ENCODE results near the gene RAMP2.
A peak's percentile ranks its signal among the peaks of the same experiment; 100 is the strongest.
"Not testable (repeated sequence)": the region's sequence is repeated elsewhere in the genome, so short reads cannot be mapped to it uniquely, and the experiment has no call there.

The RAMP2 gene

GRCh38 chr17:42754782-42755181, 6.2 kb upstream of the RAMP2 start:
- Mint-ChIP-seq H3K4me3 (no peak overlapping the region), H3K4me1 (peaks cover 5% of the 10 kb centered on the region), H3K27me3 (peaks cover 62% of the 10 kb centered on the region), H3K9me3 (no peaks in the 10 kb centered on the region), H3K27ac (no peak overlapping the region)
- ATAC-seq (no peak), DNase-seq (no peak)

GRCh38 chr17:42759982-42760651, 910 bp upstream of the RAMP2 start:
- H3K4me1 Mint-ChIP-seq = peaks cover 23% of the 10 kb centered on the region
- ATAC-seq (peak; percentile 33), DNase-seq (no peak)
- peak overlapping the region; percentile 34 to 48 for H3K4me3 Mint-ChIP-seq
- peak overlapping the region in 1 of 2 donors; percentile 22 for H3K27ac Mint-ChIP-seq
- peaks cover 82% of the 10 kb centered on the region for H3K27me3 Mint-ChIP-seq
- H3K9me3 Mint-ChIP-seq = no peaks in the 10 kb centered on the region

- Mint-ChIP-seq H3K9me3 (no peaks in the 10 kb centered on the region), H3K27me3 (peaks cover 78% of the 10 kb centered on the region), H3K4me1 (peaks cover 23% of the 10 kb centered on the region), H3K27ac (no peak overlapping the region), H3K4me3 (peak overlapping the region; percentile 27 to 67)
- DNase-seq = no peak
- no peak for ATAC-seq
These were observed 611 bp downstream of the RAMP2 start for GRCh38 chr17:42761638-42762037.

GRCh38 chr17:42766124-42766523, 5.1 kb downstream of the RAMP2 start:
- Mint-ChIP-seq H3K4me1 (peaks cover 9% of the 10 kb centered on the region), H3K27me3 (peaks cover 66% of the 10 kb centered on the region), H3K27ac (no peak overlapping the region), H3K9me3 (no peaks in the 10 kb centered on the region), H3K4me3 (no peak overlapping the region)
- DNase-seq (no peak), ATAC-seq (no peak)

- ATAC-seq = no peak
- no peak overlapping the region for H3K27ac Mint-ChIP-seq
- no peaks in the 10 kb centered on the region for H3K9me3 Mint-ChIP-seq
- H3K27me3 Mint-ChIP-seq = peaks cover 52% of the 10 kb centered on the region
- H3K4me3 Mint-ChIP-seq = no peak overlapping the region
- DNase-seq = no peak
- H3K4me1 Mint-ChIP-seq = peaks cover 9% of the 10 kb centered on the region
These were observed 6.5 kb downstream of the RAMP2 start for GRCh38 chr17:42767512-42767911.

GRCh38 chr17:42768006-42768405, 7.0 kb downstream of the RAMP2 start:
- not testable (repeated sequence) for H3K9me3 Mint-ChIP-seq, DNase-seq, H3K27ac Mint-ChIP-seq, H3K4me3 Mint-ChIP-seq, ATAC-seq
- Mint-ChIP-seq H3K27me3 (peaks cover 48% of the 10 kb centered on the region), H3K4me1 (peaks cover 11% of the 10 kb centered on the region)

GRCh38 chr17:42769964-42770363, 8.9 kb downstream of the RAMP2 start:
- H3K4me1 Mint-ChIP-seq = peaks cover 23% of the 10 kb centered on the region
- not testable (repeated sequence) for H3K4me3 Mint-ChIP-seq, DNase-seq, ATAC-seq, H3K9me3 Mint-ChIP-seq, H3K27ac Mint-ChIP-seq
- H3K27me3 Mint-ChIP-seq = peaks cover 32% of the 10 kb centered on the region

GRCh38 chr17:42772945-42773289, 11.9 kb downstream of the RAMP2 start:
- ATAC-seq (peak; percentile 8), DNase-seq (no peak)
- peak overlapping the region; percentile 97 to 98 for H3K27ac Mint-ChIP-seq
- peak overlapping the region; percentile 97 to 100 for H3K4me3 Mint-ChIP-seq
- no peaks in the 10 kb centered on the region for H3K9me3 Mint-ChIP-seq
- peaks cover 31% of the 10 kb centered on the region for H3K4me1 Mint-ChIP-seq
- peaks cover 11% of the 10 kb centered on the region for H3K27me3 Mint-ChIP-seq

- peaks cover 5% of the 10 kb centered on the region for H3K27me3 Mint-ChIP-seq
- ATAC-seq = peak; percentile 97
- H3K27ac Mint-ChIP-seq = peak within 1 kb of the TSS; percentile 97 to 98
- no peaks in the 10 kb centered on the region for H3K9me3 Mint-ChIP-seq
- H3K4me3 Mint-ChIP-seq = peak within 1 kb of the TSS; percentile 97 to 100
- H3K4me1 Mint-ChIP-seq = peaks cover 31% of the 10 kb centered on the region
- DNase-seq = peak; percentile 65 to 76
These were observed 12.4 kb downstream of the RAMP2 start, which contains the start of gene VPS25 for GRCh38 chr17:42773290-42774035. Gene VPS25, plus strand, starts transcription at chr17:42773449. Its CDS starts 27 bp downstream, at chr17:42773476.

- DNase-seq (no peak), ATAC-seq (no peak)
- Mint-ChIP-seq H3K4me1 (peaks cover 33% of the 10 kb centered on the region), H3K9me3 (no peaks in the 10 kb centered on the region), H3K27me3 (no peaks in the 10 kb centered on the region), H3K27ac (peak overlapping the region; percentile 97 to 98), H3K4me3 (peak overlapping the region; percentile 97 to 100)
These were observed 13.2 kb downstream of the RAMP2 start for GRCh38 chr17:42774066-42774745.

- Mint-ChIP-seq H3K4me1 (peaks cover 44% of the 10 kb centered on the region), H3K27me3 (peaks cover 12% of the 10 kb centered on the region), H3K9me3 (no peaks in the 10 kb centered on the region), H3K27ac (no peak overlapping the region), H3K4me3 (no peak overlapping the region)
- DNase-seq (no peak), ATAC-seq (no peak)
These were observed 14.6 kb downstream of the RAMP2 start for GRCh38 chr17:42775534-42776098.

- no peak overlapping the region for H3K27ac Mint-ChIP-seq
These were observed 17.5 kb downstream of the RAMP2 start for GRCh38 chr17:42778570-42778969.

GRCh38 chr17:42779304-42779935, 18.4 kb downstream of the RAMP2 start:
- peak overlapping the region in 1 of 2 donors; percentile 53 for H3K4me3 Mint-ChIP-seq

More at GRCh38 chr17:42778570-42778969, 17.5 kb downstream of the RAMP2 start:
- Mint-ChIP-seq H3K4me1 (peaks cover 46% of the 10 kb centered on the region), H3K4me3 (no peak overlapping the region), H3K9me3 (no peaks in the 10 kb centered on the region), H3K27me3 (peaks cover 41% of the 10 kb centered on the region)
- no peak for ATAC-seq
- no peak for DNase-seq

GRCh38 chr17:42779936-42780850, 19.2 kb downstream of the RAMP2 start, which contains the start of gene WNK4:
Gene WNK4, plus strand, starts transcription at chr17:42780610. Its CDS starts 89 bp downstream, at chr17:42780699.
- ATAC-seq (peak; percentile 49), DNase-seq (no peak)
- Mint-ChIP-seq H3K9me3 (no peaks in the 10 kb centered on the region), H3K4me3 (peak within 1 kb of the TSS in 1 of 2 donors; percentile 53), H3K4me1 (peaks cover 48% of the 10 kb centered on the region), H3K27ac (no peak within 1 kb of the TSS), H3K27me3 (peaks cover 57% of the 10 kb centered on the region)

More at GRCh38 chr17:42779304-42779935, 18.4 kb downstream of the RAMP2 start:
- DNase-seq (no peak), ATAC-seq (no peak)
- Mint-ChIP-seq H3K9me3 (no peaks in the 10 kb centered on the region), H3K27ac (no peak overlapping the region), H3K4me1 (peaks cover 48% of the 10 kb centered on the region), H3K27me3 (peaks cover 50% of the 10 kb centered on the region)
